ENCODE measurements around the gene SLC24A5. TPM values are rescaled to one million over a fixed set of nuclear protein-coding genes. Genes with fewer than 3 reads are reported as not detected.

SLC24A5 gene
- total RNA-seq, 1 experiment from 2014 or later = not detected

DNA sequence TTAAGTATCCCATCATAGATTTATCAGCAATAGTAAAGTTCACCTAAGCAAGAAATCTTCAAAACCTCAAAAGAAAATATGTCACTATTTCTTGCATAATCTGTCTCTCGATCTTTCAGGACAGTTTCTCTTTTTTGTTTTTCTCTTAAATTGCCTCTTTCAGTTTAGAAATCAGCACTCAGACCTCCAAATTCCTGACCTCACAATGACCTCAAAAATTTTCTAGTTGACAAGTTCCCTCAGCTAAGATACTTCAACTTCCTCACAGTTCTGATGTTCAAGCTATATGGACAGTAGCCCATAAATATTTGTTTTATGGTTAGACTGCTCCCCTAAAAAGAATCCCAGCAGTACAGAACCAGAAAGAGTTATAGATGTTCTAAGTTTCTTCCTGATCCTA lies 24.1 kb downstream of the SLC24A5 start:
- no peak overlapping the region for H3K23ac ChIP-seq (ENCODE audit: insufficient read length, low read depth, low read length)
- H3K4me3 Mint-ChIP-seq = no peak overlapping the region
- H2BK5ac ChIP-seq (ENCODE audit: insufficient read length, low read length) = no peak overlapping the region
- H3K79me2 ChIP-seq (ENCODE audit: insufficient read depth, low read length) = no peaks in the 10 kb centered on the region
- no peak overlapping the region for H2BK15ac ChIP-seq (ENCODE audit: low read depth, low read length)
- no peak overlapping the region for H2BK12ac ChIP-seq (ENCODE audit: insufficient read length, low read depth, low read length)
- H4K20me1 ChIP-seq (ENCODE audit: control insufficient read depth, insufficient read depth, insufficient read length) = no peaks in the 10 kb centered on the region
- no peaks in the 10 kb centered on the region for H3K23me2 ChIP-seq (ENCODE audit: insufficient read length, low read depth, low read length, poor library complexity, severe bottlenecking)
- no peak overlapping the region for H2AFZ ChIP-seq (ENCODE audit: low read length)
- no peaks in the 10 kb centered on the region for H3K9me3 Mint-ChIP-seq
- no peak for DNase-seq
- no peak overlapping the region for H3K18ac ChIP-seq (ENCODE audit: insufficient read length, low read depth, low read length)
- no peak overlapping the region for H4K91ac ChIP-seq (ENCODE audit: insufficient read length, low read depth, low read length)
- no peak overlapping the region for H4K8ac ChIP-seq (replicated peaks; ENCODE audit: insufficient read length, low read depth, low read length)
- no peak overlapping the region for H2BK120ac ChIP-seq (ENCODE audit: low read depth, low read length, poor library complexity, severe bottlenecking)
- H3K56ac ChIP-seq (ENCODE audit: insufficient read length, low read depth, low read length) = no peak overlapping the region
- H3K27me3 Mint-ChIP-seq (ENCODE audit: low read depth) = no peaks in the 10 kb centered on the region
- no peak overlapping the region for H3K27ac ChIP-seq (ENCODE audit: insufficient read length, low read depth, low read length)
- H3K27me3 ChIP-seq (ENCODE audit: insufficient read depth, low read length) = no peaks in the 10 kb centered on the region
- WGBS (ENCODE audit: extremely low coverage, insufficient read length, low lambda C conversion rate) = no CpG with 5 or more reads among the region's 1 CpG
- no peak overlapping the region for H3K4ac ChIP-seq (ENCODE audit: low read depth, low read length)
- no peak overlapping the region for H3K9ac ChIP-seq (ENCODE audit: extremely low read depth, insufficient read length, low read length)
- H2BK20ac ChIP-seq (ENCODE audit: low read depth, low read length, poor library complexity, severe bottlenecking) = no peak overlapping the region
- H3K9me3 ChIP-seq (ENCODE audit: control insufficient read depth, low read depth, low read length) = no peaks in the 10 kb centered on the region
- no peak overlapping the region for H3K14ac ChIP-seq (ENCODE audit: insufficient read depth, low read length)
- H3K4me1 Mint-ChIP-seq = peaks cover 2 to 4% of the 10 kb centered on the region in 2 experiments
- no peaks in the 10 kb centered on the region for H3K4me1 ChIP-seq (ENCODE audit: insufficient read depth, low read length)
- TF ChIP-seq, protein P1, sequence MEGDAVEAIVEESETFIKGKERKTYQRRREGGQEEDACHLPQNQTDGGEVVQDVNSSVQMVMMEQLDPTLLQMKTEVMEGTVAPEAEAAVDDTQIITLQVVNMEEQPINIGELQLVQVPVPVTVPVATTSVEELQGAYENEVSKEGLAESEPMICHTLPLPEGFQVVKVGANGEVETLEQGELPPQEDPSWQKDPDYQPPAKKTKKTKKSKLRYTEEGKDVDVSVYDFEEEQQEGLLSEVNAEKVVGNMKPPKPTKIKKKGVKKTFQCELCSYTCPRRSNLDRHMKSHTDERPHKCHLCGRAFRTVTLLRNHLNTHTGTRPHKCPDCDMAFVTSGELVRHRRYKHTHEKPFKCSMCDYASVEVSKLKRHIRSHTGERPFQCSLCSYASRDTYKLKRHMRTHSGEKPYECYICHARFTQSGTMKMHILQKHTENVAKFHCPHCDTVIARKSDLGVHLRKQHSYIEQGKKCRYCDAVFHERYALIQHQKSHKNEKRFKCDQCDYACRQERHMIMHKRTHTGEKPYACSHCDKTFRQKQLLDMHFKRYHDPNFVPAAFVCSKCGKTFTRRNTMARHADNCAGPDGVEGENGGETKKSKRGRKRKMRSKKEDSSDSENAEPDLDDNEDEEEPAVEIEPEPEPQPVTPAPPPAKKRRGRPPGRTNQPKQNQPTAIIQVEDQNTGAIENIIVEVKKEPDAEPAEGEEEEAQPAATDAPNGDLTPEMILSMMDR (conservative IDR thresholded peaks at IDR 0.05) = no peak
- H3T11ph ChIP-seq (ENCODE audit: low read length) = no peak overlapping the region
- H4K5ac ChIP-seq (ENCODE audit: insufficient read length, low read depth, low read length) = no peak overlapping the region
- no peak overlapping the region for H3K27ac Mint-ChIP-seq
- no peak overlapping the region for H2AK5ac ChIP-seq (ENCODE audit: insufficient read length, low read length)
- no peaks in the 10 kb centered on the region for H3K79me1 ChIP-seq (ENCODE audit: insufficient read depth, low read depth, low read length, poor library complexity, severe bottlenecking)
- peaks cover 5 to 38% (median 37%) of the 10 kb centered on the region in 3 experiments; a peak in 6 of 7 replicates for H3K36me3 Mint-ChIP-seq (ENCODE audit: insufficient read depth in 1 of 3, low read depth in 3 of 3)
- H3K4me2 ChIP-seq (ENCODE audit: insufficient read depth, insufficient read length, low read length) = no peak overlapping the region
